Stomach smooth muscle (tissue), 2 donors: Measurements from ENCODE around the gene LHFPL3.

Source experiments
- H3K27ac ChIP-seq: one replicate; pipeline ENCODE4 v1.7.0; 2013; ENCODE audit warnings: mild to moderate bottlenecking, low read length, inconsistent platforms
- H3K27me3 ChIP-seq, 2 donors: one replicate each; pipeline ENCODE4 v1.7.0; 2013; ENCODE audit warnings: low read length in 2 of 2; ENCODE audit not compliant: insufficient read depth in 2 of 2, control insufficient read depth in 1 of 2
- H3K36me3 ChIP-seq, 2 donors: one replicate each; pipeline ENCODE4 v1.7.0; 2013; ENCODE audit warnings: low read length in 2 of 2; ENCODE audit not compliant: control insufficient read depth in 2 of 2, insufficient read depth in 2 of 2
- H3K4me1 ChIP-seq: one replicate; pipeline ENCODE4 v1.7.0; 2013; ENCODE audit warnings: low read length; ENCODE audit not compliant: control insufficient read depth, insufficient read depth
- H3K4me3 ChIP-seq, 2 donors: one replicate each; pipeline ENCODE4 v1.7.0; 2013; ENCODE audit warnings: low read length in 2 of 2
- H3K9ac ChIP-seq, 2 donors: one replicate each; pipeline ENCODE4 v1.7.0; 2013; ENCODE audit warnings: low read length in 2 of 2, mild to moderate bottlenecking in 1 of 2
- H3K9me3 ChIP-seq, 2 donors: one replicate each; pipeline ENCODE4 v1.7.0; 2013; ENCODE audit warnings: low read length in 2 of 2; ENCODE audit not compliant: control insufficient read depth in 2 of 2
- donor health status: healthy.
- donor health status: Pancreatic carcinoma.

The LHFPL3 gene

GRCh38 chr7:104809906-104810305 lies 481.5 kb downstream of the LHFPL3 start:
- no peak overlapping the region for H3K27ac ChIP-seq
- no peak overlapping the region for H3K9ac ChIP-seq
- no peaks in the 10 kb centered on the region for H3K4me1 ChIP-seq
- H3K36me3 ChIP-seq = no peaks in the 10 kb centered on the region
- no peaks in the 10 kb centered on the region for H3K9me3 ChIP-seq
- H3K4me3 ChIP-seq = no peak overlapping the region
- H3K27me3 ChIP-seq = no peaks in the 10 kb centered on the region

GRCh38 chr7:104814126-104814525 lies 485.7 kb downstream of the LHFPL3 start:
- Histone ChIP-seq H3K9me3 (no peaks in the 10 kb centered on the region), H3K4me3 (no peak overlapping the region), H3K36me3 (no peaks in the 10 kb centered on the region), H3K4me1 (no peaks in the 10 kb centered on the region), H3K27ac (no peak overlapping the region), H3K9ac (no peak overlapping the region), H3K27me3 (no peaks in the 10 kb centered on the region)

DNA sequence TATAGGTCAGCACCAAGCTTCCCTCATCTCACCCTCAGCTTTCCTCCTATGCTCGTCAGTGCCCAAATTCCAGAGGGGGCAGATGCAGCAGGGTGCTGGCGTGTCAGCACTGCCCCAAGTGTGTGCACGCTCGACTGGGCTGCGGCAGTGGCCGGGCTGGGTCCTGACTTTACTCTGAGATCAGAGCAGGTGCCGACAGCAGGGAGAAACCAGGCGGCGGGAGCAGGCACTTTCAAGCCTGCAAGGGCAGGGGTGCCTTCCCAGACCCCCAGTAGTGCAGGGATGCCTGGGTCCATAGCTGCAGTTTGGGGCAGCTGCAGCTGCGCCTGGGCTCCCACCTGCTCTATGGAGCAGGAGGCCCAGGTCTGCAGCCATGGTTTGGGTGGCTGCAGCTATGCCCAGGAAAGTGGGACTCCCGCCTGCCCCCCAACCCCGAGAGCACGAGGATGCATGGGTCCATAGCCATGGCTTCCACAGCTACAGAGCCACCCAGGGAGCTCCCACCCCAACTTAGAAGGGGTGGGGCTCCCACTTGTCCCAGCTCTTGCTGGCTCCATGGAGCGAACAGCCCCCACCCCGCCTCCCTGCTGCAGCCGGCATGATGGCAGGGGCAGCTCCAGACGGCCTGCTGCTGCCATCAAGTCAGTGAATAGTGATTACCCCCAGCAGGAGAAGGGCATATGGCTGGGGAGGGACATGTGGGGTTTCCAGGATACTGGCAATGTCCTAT lies 486.4 kb downstream of the LHFPL3 start:
- no peaks in the 10 kb centered on the region for H3K36me3 ChIP-seq
- no peak overlapping the region for H3K9ac ChIP-seq
- H3K4me1 ChIP-seq = no peaks in the 10 kb centered on the region
- H3K27me3 ChIP-seq = no peaks in the 10 kb centered on the region
- H3K9me3 ChIP-seq = no peaks in the 10 kb centered on the region
- H3K27ac ChIP-seq = no peak overlapping the region
- H3K4me3 ChIP-seq = no peak overlapping the region

DNA sequence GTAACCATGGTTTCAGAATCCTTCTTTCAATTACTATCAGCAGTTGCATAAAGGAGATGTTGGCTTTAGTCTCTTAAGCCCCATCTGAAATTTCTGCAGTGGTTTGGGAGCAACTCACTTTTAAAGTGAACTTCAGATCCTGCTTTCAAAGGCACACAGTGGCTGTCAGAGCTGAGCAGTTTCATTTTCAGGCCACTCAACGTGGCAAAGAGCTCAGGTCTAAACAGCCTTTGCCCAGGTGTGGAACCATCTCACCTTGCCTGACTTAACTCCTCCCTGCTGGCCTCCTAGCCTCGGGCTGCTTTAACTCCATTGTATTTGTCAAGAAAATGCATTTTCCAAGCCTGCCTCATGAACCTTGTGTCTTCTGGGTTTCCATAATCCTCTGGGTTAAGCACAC lies 488.1 kb downstream of the LHFPL3 start:
- H3K27me3 ChIP-seq = no peaks in the 10 kb centered on the region
- no peak overlapping the region for H3K4me3 ChIP-seq
- no peaks in the 10 kb centered on the region for H3K36me3 ChIP-seq
- no peaks in the 10 kb centered on the region for H3K4me1 ChIP-seq
- H3K9ac ChIP-seq = no peak overlapping the region
- H3K9me3 ChIP-seq = no peaks in the 10 kb centered on the region
- no peak overlapping the region for H3K27ac ChIP-seq

GRCh38 chr7:104818961-104819880 lies 490.8 kb downstream of the LHFPL3 start:
- Histone ChIP-seq H3K9me3 (no peaks in the 10 kb centered on the region), H3K27me3 (no peaks in the 10 kb centered on the region), H3K36me3 (no peaks in the 10 kb centered on the region), H3K27ac (no peak overlapping the region), H3K4me3 (no peak overlapping the region), H3K9ac (no peak overlapping the region), H3K4me1 (no peaks in the 10 kb centered on the region)

DNA sequence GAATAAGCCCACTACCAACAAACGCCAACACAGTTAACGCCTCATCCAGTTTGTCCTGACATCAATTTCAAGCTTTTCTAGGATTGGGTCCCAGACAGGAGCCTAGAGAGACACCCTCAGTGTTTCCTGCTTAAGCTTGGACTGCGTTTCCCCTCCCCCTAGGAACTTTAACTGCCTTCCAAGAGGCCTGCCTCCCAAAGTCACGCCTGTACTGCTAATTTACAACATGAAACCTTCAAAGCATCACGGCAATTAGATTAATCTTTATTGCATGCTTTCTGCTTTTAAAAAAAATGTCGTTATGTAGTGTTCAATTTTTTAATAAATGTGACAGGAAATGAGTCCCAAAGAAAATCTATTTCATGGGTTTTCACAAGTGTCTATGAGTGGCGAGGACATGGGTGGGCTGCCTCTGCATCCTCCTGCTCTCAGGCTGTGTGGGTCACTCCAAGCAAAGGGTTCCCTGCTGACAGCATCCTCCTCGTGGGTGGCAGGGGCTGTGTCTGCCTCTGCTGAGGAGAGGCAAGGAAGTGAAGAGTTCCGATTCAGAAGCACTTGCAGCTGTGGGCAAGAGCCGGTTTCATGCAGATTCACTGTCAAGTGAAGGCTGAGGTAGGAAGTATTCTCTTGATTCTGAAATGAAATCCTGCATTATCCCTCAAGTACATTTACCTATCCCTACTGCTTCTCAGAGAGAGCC lies 492.6 kb downstream of the LHFPL3 start:
- Histone ChIP-seq H3K9me3 (no peaks in the 10 kb centered on the region), H3K27me3 (no peaks in the 10 kb centered on the region), H3K4me3 (no peak overlapping the region), H3K4me1 (no peaks in the 10 kb centered on the region), H3K36me3 (no peaks in the 10 kb centered on the region), H3K9ac (no peak overlapping the region), H3K27ac (no peak overlapping the region)

DNA sequence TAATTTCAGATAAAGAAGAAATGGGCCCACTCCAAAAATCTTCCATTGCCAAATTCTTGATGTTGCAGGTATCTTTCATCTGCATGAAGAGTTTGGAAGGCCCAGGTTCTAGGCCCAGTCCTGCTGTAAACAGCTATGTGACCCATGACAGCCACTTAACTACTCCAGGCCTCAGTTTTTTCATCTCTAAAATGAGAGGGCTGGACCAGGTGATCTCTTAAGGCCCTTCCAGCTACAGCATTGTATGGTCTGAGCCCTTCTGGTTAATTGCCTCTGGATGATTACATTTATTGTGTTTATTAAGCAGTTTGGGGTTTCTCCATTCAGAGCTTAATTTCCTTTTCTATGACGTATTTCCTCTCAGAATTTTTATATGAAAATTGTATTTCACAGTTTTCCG lies 494.8 kb downstream of the LHFPL3 start:
- Histone ChIP-seq H3K4me1 (no peaks in the 10 kb centered on the region), H3K9ac (no peak overlapping the region), H3K27me3 (no peaks in the 10 kb centered on the region), H3K27ac (no peak overlapping the region), H3K9me3 (no peaks in the 10 kb centered on the region), H3K36me3 (no peaks in the 10 kb centered on the region), H3K4me3 (no peak overlapping the region)

GRCh38 chr7:104825099-104825498 lies 496.7 kb downstream of the LHFPL3 start:
- no peaks in the 10 kb centered on the region for H3K9me3 ChIP-seq
- H3K27me3 ChIP-seq = no peaks in the 10 kb centered on the region
- no peaks in the 10 kb centered on the region for H3K4me1 ChIP-seq
- no peaks in the 10 kb centered on the region for H3K36me3 ChIP-seq
- no peak overlapping the region for H3K4me3 ChIP-seq
- no peak overlapping the region for H3K9ac ChIP-seq
- H3K27ac ChIP-seq = no peak overlapping the region

- H3K36me3 ChIP-seq = no peaks in the 10 kb centered on the region
- H3K4me3 ChIP-seq = no peak overlapping the region
- no peaks in the 10 kb centered on the region for H3K27me3 ChIP-seq
- no peak overlapping the region for H3K27ac ChIP-seq
- H3K4me1 ChIP-seq = no peaks in the 10 kb centered on the region
- no peaks in the 10 kb centered on the region for H3K9me3 ChIP-seq
- H3K9ac ChIP-seq = no peak overlapping the region
Measured at GRCh38 chr7:104826135-104826534, 497.7 kb downstream of the LHFPL3 start.

DNA sequence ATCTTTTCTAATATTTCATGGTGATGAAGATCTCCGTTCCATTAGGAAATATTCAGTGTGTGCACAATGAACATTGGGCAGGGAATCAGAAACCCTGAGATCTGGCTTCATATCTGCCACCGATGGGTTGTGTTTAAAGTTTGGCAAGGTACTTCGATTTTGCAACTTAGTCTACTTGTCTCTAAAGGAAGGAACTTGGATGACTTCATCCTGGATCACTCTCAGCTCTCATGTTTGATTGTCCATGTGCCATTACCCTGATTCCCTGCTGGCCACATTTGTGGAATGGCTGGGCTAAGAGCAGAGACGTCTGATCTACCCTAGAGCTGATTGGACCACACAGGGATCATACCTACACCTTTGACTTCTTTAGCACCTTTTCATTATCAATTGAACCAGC lies 508.6 kb downstream of the LHFPL3 start:
- Histone ChIP-seq H3K4me1 (no peaks in the 10 kb centered on the region), H3K36me3 (no peaks in the 10 kb centered on the region), H3K27me3 (no peaks in the 10 kb centered on the region), H3K9ac (no peak overlapping the region), H3K27ac (no peak overlapping the region), H3K4me3 (no peak overlapping the region), H3K9me3 (no peaks in the 10 kb centered on the region)
